GM12878 (cell line): Measurements from ENCODE around the gene ZNF213. TPM values are rescaled to one million over a fixed set of nuclear protein-coding genes. Genes with fewer than 3 reads are reported as not detected.

Source experiments
- BACH1 ChIP-seq: fragments of 450-650 bp; IDR thresholded peaks from 2 replicates; pipeline ENCODE4 v1.6.1; 2017; ENCODE audit warnings: mild to moderate bottlenecking, borderline replicate concordance
- FOXK2 ChIP-seq: fragments of 450-650 bp; IDR thresholded peaks from 2 replicates; pipeline ENCODE4 v1.6.1; 2017; ENCODE audit warnings: mild to moderate bottlenecking, moderate library complexity
- MXI1 ChIP-seq: fragments of 150-350 bp; IDR thresholded peaks from 2 replicates; pipeline ENCODE4 v1.6.1; 2011; ENCODE audit warnings: low read depth, mild to moderate bottlenecking, inconsistent platforms, low read length, improper control_type of control experiment
- MYB ChIP-seq: fragments of 150-350 bp; IDR thresholded peaks from 2 replicates; pipeline ENCODE4 v1.6.1; 2014; ENCODE audit warnings: mild to moderate bottlenecking, low read depth, low read length, borderline replicate concordance
- SP1 ChIP-seq: IDR thresholded peaks from one replicate; pipeline ENCODE4 v1.6.1; 2011; ENCODE audit warnings: low read depth, low read length
- SRF ChIP-seq, 2 experiments: IDR thresholded peaks; 2 replicates each; pipeline ENCODE4 v1.6.1; 2011; ENCODE audit warnings: low read depth in 2 of 2, low read length in 2 of 2, mild to moderate bottlenecking in 1 of 2, moderate library complexity in 1 of 2
- ZNF217 ChIP-seq: fragments of 450-650 bp; IDR thresholded peaks from 2 replicates; pipeline ENCODE4 v1.6.1; 2017; ENCODE audit warnings: antibody characterized with exemption, mild to moderate bottlenecking
- ZNF24 ChIP-seq: fragments of 450-650 bp; IDR thresholded peaks from 2 replicates; pipeline ENCODE4 v1.6.1; 2017; ENCODE audit warnings: antibody characterized with exemption, mild to moderate bottlenecking
- polyA plus RNA-seq, 11 experiments: library from polyadenylated mRNA; depleted of rRNA in 4 of 11; unstranded in 6 of 11; stranded (reverse) in 5 of 11; fragments of >200 nt; fragmentation: Nextera tagmentation in 4 of 11; fragmentation: Illumina TruSeq in 1 of 11; extraction: Ambion mirVana in 4 of 11; extraction: Trizol in 1 of 11; gene quantifications; 1 replicate in 1 of 11; 2 replicates in 10 of 11; pipeline versions ENCODE4 v1.2.1 to v1.2.3, GENCODE V29; 2011 to 2016; ENCODE audit warnings: inconsistent platforms in 2 of 11, missing spikeins in 2 of 11, low read depth in 1 of 11
- total RNA-seq, 4 experiments: library from RNA; depleted of rRNA in 3 of 4; stranded (reverse); fragments of >200 nt in 3 of 4; fragmentation: Illumina TruSeq in 1 of 4; extraction: Trizol in 1 of 4; gene quantifications; 2 replicates each; pipeline versions ENCODE4 v1.2.1 to v1.2.3, GENCODE V29; 2013 to 2021
- TF ChIP-seq, protein P1 (sequence below): fragments of 450-650 bp; IDR thresholded peaks from 2 replicates; pipeline ENCODE4 v1.6.1; 2017; ENCODE audit warnings: mild to moderate bottlenecking
- TF ChIP-seq, protein P2 (sequence below): fragments of 450-650 bp; IDR thresholded peaks from 2 replicates; pipeline ENCODE4 v1.6.1; 2017; ENCODE audit warnings: mild to moderate bottlenecking, low read depth, inconsistent platforms; ENCODE audit not compliant: poor library complexity, severe bottlenecking

The ZNF213 gene
- total and polyA plus RNA-seq, 10 of the 15 experiments (the other 5 are each of a cell fraction or from before 2014, with no cell fraction given), result 0.53 to 9.4 (median 1.1) TPM

DNA sequence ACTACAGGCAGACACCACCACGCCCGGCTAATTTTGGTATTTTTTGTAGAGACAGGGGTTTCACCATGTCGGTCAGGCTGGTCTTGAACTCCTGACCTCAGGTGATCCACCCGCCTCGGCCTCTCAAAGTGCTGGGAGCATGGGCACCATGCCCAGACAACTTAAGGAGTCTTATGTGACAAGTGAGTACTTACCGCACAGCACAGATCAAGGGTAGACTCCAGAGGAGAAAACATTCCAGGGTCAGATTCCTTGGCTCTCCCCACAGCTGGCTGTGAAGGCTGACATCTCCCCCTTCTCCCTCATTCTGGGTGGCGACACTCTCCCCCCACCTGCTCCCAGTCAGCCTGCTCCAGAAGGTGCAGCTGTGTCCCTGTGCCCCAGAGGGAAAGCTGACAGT lies 46.4 kb upstream of the ZNF213 start (continued):
- TF ChIP-seq BACH1 (no peak), SP1 (no peak), SRF (IDR thresholded peaks at IDR 0.05; ENCODE audit: low read depth in 2 of 2, low read length in 2 of 2) (no peak), ZNF24 (no peak), MXI1 (no peak), MYB (no peak), FOXK2 (no peak), ZNF217 (no peak)
- TF ChIP-seq, protein P1, sequence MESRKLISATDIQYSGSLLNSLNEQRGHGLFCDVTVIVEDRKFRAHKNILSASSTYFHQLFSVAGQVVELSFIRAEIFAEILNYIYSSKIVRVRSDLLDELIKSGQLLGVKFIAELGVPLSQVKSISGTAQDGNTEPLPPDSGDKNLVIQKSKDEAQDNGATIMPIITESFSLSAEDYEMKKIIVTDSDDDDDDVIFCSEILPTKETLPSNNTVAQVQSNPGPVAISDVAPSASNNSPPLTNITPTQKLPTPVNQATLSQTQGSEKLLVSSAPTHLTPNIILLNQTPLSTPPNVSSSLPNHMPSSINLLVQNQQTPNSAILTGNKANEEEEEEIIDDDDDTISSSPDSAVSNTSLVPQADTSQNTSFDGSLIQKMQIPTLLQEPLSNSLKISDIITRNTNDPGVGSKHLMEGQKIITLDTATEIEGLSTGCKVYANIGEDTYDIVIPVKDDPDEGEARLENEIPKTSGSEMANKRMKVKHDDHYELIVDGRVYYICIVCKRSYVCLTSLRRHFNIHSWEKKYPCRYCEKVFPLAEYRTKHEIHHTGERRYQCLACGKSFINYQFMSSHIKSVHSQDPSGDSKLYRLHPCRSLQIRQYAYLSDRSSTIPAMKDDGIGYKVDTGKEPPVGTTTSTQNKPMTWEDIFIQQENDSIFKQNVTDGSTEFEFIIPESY, result no peak
- TF ChIP-seq, protein P2, sequence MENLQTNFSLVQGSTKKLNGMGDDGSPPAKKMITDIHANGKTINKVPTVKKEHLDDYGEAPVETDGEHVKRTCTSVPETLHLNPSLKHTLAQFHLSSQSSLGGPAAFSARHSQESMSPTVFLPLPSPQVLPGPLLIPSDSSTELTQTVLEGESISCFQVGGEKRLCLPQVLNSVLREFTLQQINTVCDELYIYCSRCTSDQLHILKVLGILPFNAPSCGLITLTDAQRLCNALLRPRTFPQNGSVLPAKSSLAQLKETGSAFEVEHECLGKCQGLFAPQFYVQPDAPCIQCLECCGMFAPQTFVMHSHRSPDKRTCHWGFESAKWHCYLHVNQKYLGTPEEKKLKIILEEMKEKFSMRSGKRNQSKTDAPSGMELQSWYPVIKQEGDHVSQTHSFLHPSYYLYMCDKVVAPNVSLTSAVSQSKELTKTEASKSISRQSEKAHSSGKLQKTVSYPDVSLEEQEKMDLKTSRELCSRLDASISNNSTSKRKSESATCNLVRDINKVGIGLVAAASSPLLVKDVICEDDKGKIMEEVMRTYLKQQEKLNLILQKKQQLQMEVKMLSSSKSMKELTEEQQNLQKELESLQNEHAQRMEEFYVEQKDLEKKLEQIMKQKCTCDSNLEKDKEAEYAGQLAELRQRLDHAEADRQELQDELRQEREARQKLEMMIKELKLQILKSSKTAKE, result no peak
- TF ChIP-seq, all 136 proteins: peak for 0
